ENCODE data around the gene RCE1.

DNA sequence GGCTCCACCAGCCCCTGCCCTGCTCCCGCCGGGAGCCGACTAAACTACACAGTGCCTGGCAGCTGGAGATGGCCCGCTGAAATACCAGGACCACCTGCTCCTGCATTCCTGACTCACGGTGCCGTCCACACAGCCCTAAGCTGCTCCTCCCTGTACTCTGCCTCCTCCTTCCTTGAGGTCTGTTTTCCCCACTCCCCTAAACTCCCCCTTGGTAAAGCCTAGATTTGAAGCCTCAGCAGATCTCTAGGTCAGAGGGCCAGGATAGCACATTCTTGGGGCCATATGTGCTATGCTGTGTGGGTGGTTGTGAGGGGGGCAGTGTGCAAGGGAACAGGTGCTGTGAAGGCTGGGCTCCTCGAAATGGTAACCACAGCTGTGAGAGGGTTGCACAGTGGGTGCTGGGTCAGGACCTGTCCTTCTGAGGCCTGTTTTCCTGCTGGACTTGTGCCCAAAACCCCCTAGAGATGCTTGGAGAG lies 23.3 kb downstream of the RCE1 start:
- TF ChIP-seq EP300 (IDR thresholded peaks at IDR 0.05): no peak
- no peak for TF ChIP-seq CTCF (IDR thresholded peaks at IDR 0.05)
- no peak for TF ChIP-seq POLR2A (IDR thresholded peaks at IDR 0.05)
- TF ChIP-seq POLR2AphosphoS5 (IDR thresholded peaks at IDR 0.05): no peak

All from gastroesophageal sphincter (tissue), 3 donors.